NCI-H1436 (cell line): ENCODE data around the gene ANK2.
A peak's percentile ranks its signal among the peaks of the same experiment; 100 is the strongest.

ENCODE experiments used
- DNase-seq: peaks from one replicate; lab custom pipeline; 2025; lab: John Stamatoyannopoulos, UW

Gene ANK2

DNA sequence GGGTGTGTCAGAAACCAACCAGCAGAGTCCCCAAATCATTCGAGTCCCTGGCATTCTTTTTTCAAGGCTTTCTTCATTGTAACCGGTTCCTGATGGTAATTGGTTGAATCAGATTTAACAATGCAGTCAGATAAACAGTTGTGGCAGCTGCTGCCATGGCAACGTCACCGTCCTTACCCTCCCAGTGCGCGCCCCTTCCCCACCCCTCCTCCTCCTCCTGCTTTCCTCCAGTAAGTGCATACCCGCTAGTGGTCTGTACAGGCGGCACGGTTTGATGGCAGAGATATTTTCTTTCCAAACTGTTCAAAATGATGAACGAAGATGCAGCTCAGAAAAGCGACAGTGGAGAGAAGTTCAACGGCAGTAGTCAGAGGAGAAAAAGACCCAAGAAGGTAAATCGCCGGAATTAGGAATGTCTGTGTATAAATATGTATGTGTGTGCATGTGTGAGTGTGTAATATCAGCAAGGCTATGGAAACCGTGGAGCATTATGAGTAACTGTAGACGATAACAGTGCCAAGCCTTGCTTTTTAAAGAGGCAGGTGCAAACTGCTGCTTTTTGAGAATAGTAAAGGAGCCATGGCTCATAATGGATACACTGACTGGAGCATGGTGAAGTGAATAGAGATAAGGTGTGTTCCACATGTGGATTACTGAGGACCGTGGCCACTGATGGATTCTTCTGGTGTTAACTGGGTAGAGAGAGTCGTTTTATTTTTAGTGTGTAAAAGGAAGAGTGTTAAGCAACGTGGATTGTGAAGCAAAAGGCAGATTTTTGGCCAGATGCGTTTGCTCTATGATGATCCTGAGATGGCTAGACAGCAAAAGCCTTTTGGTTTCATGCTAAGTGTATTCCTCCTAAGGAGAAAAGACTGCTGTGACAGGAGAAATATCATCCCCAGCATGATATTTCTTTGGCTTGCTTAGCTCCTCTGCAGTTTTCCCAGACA lies at the start of gene ANK2:
Gene ANK2 (plus strand): TSS at position 233 of the 950 bp plus-strand sequence. CDS start 76 bp downstream, at position 309.
- DNase-seq = peak; percentile 86

- no peak for DNase-seq
These were observed 45.6 kb upstream of the ANK2 start for GRCh38 chr4:113003841-113004240.

- no peak for DNase-seq
These were observed 44.8 kb upstream of the ANK2 start for GRCh38 chr4:113004655-113005054.

- no peak for DNase-seq
These were observed 42.8 kb upstream of the ANK2 start for GRCh38 chr4:113006632-113007031.

DNA sequence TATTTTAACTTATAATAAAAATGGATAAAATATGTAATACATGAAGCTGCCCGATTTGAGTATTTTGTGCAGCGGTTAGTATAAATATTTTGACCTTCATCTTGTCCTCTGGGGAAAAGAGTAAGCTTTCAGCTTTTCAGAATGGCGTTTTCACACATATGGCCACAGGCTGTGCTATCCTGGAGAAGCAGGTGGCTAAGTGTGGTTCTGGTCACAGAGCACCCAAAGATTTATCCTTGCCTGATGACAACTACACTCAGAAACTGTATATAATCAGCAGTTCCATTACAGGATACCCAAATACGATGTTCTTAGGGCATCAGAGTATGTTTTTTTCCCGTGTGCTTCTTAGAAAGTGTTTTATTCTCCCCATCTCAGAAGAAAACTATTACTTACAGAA lies 42.3 kb upstream of the ANK2 start:
- DNase-seq = no peak

- DNase-seq = no peak
These were observed 41.3 kb upstream of the ANK2 start for GRCh38 chr4:113008135-113008534.

DNA sequence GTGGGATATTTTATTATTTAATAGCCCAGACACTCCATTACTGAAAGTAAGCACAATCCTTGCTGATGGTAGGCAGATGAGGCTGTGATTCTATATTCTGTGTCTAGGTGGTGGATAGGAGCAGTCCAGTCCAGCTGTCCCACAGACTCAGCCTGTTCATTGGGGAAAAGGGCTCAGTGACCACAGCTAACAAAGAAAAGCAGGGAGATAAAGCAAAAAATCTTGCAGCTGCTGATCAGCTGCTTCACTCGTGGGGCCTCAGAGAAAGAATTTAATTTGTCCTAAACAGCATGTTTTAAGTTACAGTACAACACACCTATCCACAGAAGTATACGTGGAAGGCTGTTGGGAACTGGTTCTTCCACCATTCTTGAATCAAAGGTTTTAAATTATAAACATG lies 40.7 kb upstream of the ANK2 start:
- DNase-seq = no peak

DNA sequence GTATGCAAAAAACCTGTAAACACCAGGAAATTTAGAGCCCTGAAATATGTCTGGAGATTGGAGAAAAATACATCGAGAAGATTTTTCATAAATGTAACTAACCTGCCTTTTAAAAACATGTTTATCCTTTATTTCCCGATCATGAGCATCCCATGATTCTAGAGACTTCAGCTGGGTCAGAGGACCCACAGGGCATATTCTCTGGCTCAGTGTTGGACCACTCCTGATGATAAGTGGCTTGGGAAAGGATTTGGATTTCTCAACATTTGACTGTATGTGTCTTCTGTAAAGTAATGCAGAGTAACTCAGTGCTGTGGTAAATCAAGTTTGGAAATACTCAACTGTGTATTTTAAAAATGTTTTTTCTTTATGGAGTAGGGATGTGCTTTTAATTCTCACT lies 40.0 kb upstream of the ANK2 start:
- no peak for DNase-seq

DNA sequence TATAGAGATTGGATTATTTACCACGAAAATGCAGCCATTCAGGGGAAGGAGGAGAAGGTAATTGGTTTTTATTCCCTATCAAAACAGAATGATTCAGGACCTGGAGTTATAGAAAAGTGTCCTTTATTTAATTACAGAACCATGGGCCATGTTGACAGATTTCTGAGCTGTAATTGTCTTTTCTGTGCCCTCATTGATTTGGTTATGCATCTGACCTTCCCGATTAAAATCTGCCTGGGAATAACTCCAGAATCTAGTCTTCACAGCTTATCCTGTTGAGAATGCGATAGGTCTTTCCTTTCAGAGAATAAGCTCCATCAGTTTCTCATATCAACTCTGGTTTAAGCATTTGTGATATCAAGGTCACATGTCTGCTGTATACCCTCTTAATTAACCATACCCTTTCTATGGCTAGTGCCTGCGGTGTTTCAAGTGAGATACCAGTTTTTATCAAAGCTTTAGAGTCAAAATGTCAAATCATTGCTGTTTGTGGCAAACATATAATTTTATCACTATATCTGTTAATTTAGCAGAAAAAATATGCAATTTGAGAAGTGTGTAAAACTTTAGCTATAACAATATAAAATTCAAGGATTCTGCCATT lies 37.2 kb upstream of the ANK2 start:
- DNase-seq = no peak

GRCh38 chr4:113012786-113013185 lies 36.7 kb upstream of the ANK2 start:
- DNase-seq = peak; percentile 5

- DNase-seq = no peak
These were observed 35.7 kb upstream of the ANK2 start for GRCh38 chr4:113013751-113014150.

- DNase-seq = no peak
These were observed 33.1 kb upstream of the ANK2 start for GRCh38 chr4:113016377-113016776.

GRCh38 chr4:113020966-113021365 lies 28.5 kb upstream of the ANK2 start:
- DNase-seq = no peak

DNA sequence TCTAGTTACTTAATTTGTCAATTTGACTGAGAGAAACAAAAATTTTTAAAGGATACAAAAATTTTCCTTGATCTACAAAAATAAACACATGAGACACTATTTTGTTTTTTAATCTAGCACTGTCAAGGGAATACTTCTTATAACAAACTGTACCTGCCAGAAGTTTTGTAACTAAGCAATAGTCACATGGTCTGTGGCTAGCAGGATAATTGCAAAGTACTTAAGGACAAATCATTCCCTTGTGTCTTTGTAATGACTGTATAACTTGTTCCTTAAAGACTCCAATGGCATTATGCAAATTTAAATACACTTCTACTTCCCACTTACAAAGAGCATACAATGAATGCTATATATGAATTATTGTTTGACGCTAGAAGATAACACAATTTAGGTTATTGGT lies 25.1 kb upstream of the ANK2 start:
- peak; percentile 23 for DNase-seq

DNA sequence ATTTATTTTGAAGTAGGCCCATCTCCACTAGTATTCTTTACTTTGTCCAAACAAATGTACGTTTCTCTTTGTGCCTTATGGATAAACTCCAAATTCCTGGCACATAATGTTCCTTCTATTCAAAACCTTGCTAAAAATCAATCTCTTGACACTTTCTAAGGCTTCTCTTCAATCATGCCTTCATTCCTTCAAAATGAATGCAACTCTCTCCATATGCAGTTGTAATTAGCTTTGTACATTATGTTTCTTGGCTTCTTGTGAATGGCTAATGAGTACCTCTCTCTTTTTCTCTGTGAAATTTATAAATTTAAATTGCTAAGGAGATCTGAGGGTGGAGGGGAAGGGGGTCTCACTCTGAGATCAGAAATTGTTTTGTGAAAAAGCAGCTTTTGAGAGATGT lies 24.0 kb upstream of the ANK2 start:
- DNase-seq = no peak

DNA sequence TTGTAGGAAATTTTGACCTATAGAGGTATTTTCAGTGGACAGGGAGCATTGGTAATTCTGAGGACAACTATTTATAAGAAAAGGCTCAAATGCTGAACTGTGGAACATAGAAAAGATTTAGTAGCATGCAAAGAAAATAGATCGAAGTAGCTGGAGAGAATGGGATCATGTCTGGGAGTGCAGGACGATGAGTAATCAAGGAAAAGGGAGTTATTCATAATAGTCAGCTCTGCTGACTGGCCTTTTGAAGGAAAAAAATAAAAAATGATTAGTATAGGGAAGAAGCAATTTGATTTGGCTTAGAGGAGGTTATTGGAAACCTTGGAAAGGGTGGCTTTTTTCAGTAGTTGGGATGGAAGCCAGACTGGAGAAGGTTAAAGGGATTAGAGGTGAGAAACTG lies 22.9 kb upstream of the ANK2 start:
- DNase-seq = no peak

- DNase-seq = no peak
These were observed 21.4 kb upstream of the ANK2 start for GRCh38 chr4:113028074-113028473.

DNA sequence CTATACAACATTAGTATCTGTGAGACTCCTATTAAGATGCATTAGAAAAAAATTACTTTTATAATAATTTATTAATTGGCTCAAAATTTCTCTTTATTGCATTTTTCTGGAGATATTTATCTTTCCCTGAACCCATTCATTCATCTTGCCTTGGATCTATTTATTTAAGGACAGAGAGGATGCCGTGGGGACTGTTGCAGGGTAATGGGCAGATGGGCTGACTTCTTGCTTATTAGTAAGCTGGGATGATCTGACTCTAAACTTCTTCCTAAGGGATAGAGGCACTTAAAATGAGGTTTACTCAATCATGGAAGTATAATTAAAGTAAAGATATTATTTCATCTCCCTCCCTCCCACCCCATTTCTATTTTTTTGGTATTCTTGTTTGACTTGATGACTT lies 18.2 kb upstream of the ANK2 start:
- no peak for DNase-seq

DNA sequence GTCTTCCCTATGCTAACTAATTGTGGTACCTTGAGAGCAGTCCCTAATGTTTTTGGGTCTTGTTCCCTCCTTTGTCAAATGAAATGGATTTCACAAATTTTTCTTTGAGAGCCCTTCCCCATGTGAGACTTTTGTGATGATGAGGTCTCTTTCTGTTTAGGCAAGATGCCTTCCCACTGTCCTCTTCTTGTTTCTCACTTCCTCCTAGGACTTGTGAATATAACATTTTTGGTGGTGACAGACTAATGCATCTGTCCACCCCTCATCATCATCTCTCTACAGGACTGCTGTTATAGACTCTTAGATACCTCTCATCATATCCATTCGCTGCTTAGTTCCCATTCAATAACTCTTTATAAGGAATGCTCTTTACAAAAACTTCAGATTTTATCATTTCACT lies 8.7 kb upstream of the ANK2 start:
- no peak for DNase-seq

- DNase-seq = no peak
These were observed 7.0 kb upstream of the ANK2 start for GRCh38 chr4:113042502-113042901.

- DNase-seq = no peak
These were observed 5.9 kb upstream of the ANK2 start for GRCh38 chr4:113043591-113043990.

- DNase-seq = no peak
These were observed 910 bp downstream of the ANK2 start for GRCh38 chr4:113050371-113050755.

DNA sequence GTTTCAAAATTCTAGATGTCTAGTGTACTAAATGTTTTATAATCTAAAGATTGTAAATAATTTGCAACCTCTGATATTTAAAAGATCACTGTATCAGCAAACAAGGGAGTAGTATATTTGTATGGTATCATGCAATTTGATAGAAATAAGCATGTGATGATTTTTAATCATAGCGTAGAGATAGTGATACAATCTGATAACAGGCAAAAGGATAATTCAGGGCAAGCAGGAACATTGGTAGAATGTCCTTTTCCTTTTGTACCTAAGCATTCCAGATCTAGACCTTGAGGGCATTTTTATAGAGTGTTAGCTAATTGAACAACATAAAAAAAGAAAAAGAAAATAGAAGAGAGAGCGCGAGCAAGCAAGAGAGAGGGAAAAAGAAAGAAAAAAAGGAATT lies 1.4 kb downstream of the ANK2 start:
- no peak for DNase-seq

DNA sequence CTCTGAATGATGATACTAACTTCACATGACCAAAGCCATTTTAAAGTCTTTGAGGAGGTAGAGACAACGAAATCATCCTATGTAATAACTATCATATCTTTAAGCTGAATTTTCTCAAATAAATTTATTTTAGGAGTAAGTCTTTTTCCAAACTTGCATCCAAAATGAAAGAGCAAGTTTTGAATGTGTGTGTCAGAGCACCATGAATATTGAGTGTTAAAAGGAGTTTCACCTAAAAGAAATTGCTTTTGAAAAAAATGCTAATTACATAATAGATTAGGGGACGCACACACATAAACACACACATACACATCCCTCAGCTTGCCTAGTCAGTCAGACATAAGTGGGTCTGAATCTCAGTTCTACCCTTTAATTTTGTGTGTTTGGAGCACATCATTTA lies 1.9 kb downstream of the ANK2 start:
- no peak for DNase-seq
